Type B pancreatic cell (in vitro differentiated cells): ENCODE data around the gene SNX10. TPM values are rescaled to one million over a fixed set of nuclear protein-coding genes. Genes with fewer than 3 reads are reported as not detected.
A peak's percentile ranks its signal among the peaks of the same experiment; 100 is the strongest.

Source experiments
- DNase-seq: peaks from one replicate; pipeline ENCODE4 v3.0.0; 2021; ENCODE audit warnings: mixed read lengths; ENCODE audit not compliant: unreplicated experiment; ENCODE audit errors: extremely low spot score
- H3K27ac Mint-ChIP-seq: 2 replicates; pipeline ENCODE4 v1.8.0; 2021; ENCODE audit warnings: mild to moderate bottlenecking, mixed read lengths
- H3K27me3 Mint-ChIP-seq: 2 replicates; pipeline ENCODE4 v1.8.0; 2021; ENCODE audit warnings: mixed read lengths
- H3K36me3 Mint-ChIP-seq: 2 replicates; pipeline ENCODE4 v1.8.0; 2021; ENCODE audit warnings: mixed read lengths
- H3K4me1 Mint-ChIP-seq: one replicate; pipeline ENCODE4 v1.8.0; 2021; ENCODE audit warnings: mixed read lengths; ENCODE audit not compliant: unreplicated experiment
- H3K4me3 Mint-ChIP-seq: 2 replicates; pipeline ENCODE4 v1.8.0; 2021; ENCODE audit warnings: mild to moderate bottlenecking, mixed read lengths
- H3K9me3 Mint-ChIP-seq: 2 replicates; pipeline ENCODE4 v1.8.0; 2021; ENCODE audit warnings: mixed read lengths
- CTCF ChIP-seq: fragments of 200-600 bp; sonication (generic); conservative IDR thresholded peaks from 2 replicates; pipeline ENCODE4 v1.5.0; 2021; ENCODE audit warnings: antibody characterized with exemption, mild to moderate bottlenecking
- total RNA-seq: library from RNA; stranded (reverse); gene quantifications from 2 replicates; pipeline ENCODE4 v1.2.1, GENCODE V29; 2021; ENCODE audit warnings: low replicate concordance

The SNX10 gene
- total RNA-seq, 1 donor from 2014 or later = 2.8 TPM

GRCh38 chr7:26357799-26358151, 66.1 kb downstream of the SNX10 start:
- Mint-ChIP-seq H3K36me3 (no peaks in the 10 kb centered on the region), H3K4me3 (no peak overlapping the region), H3K27ac (no peak overlapping the region), H3K27me3 (no peaks in the 10 kb centered on the region), H3K9me3 (no peaks in the 10 kb centered on the region), H3K4me1 (no peaks in the 10 kb centered on the region)
- no peak for DNase-seq
- TF ChIP-seq CTCF = no peak

- Mint-ChIP-seq H3K9me3 (no peaks in the 10 kb centered on the region), H3K4me1 (peaks cover 9% of the 10 kb centered on the region), H3K4me3 (no peak overlapping the region), H3K27ac (no peak overlapping the region), H3K36me3 (no peaks in the 10 kb centered on the region), H3K27me3 (no peaks in the 10 kb centered on the region)
- no peak for TF ChIP-seq CTCF
- DNase-seq = no peak
Observed at GRCh38 chr7:26360650-26361049, 69.0 kb downstream of the SNX10 start.

- TF ChIP-seq CTCF = no peak
- H3K27me3 Mint-ChIP-seq = no peaks in the 10 kb centered on the region
- DNase-seq = no peak
- no peak overlapping the region for H3K4me3 Mint-ChIP-seq
- H3K4me1 Mint-ChIP-seq = peaks cover 9% of the 10 kb centered on the region
- H3K9me3 Mint-ChIP-seq = no peaks in the 10 kb centered on the region
- H3K36me3 Mint-ChIP-seq = no peaks in the 10 kb centered on the region
- H3K27ac Mint-ChIP-seq = no peak overlapping the region
Observed at GRCh38 chr7:26361637-26362036, 70.0 kb downstream of the SNX10 start.

- no peak overlapping the region for H3K4me3 Mint-ChIP-seq
- H3K9me3 Mint-ChIP-seq = no peaks in the 10 kb centered on the region
- H3K4me1 Mint-ChIP-seq = peaks cover 9% of the 10 kb centered on the region
- H3K27ac Mint-ChIP-seq = no peak overlapping the region
- no peak for DNase-seq
- H3K27me3 Mint-ChIP-seq = no peaks in the 10 kb centered on the region
- no peaks in the 10 kb centered on the region for H3K36me3 Mint-ChIP-seq
- TF ChIP-seq CTCF = no peak
Observed at GRCh38 chr7:26363465-26363864, 71.8 kb downstream of the SNX10 start.

GRCh38 chr7:26365077-26365900, 73.6 kb downstream of the SNX10 start:
- H3K9me3 Mint-ChIP-seq = no peaks in the 10 kb centered on the region
- DNase-seq = no peak
- H3K4me3 Mint-ChIP-seq = no peak overlapping the region
- peak overlapping the region; percentile 35 for H3K27ac Mint-ChIP-seq
- TF ChIP-seq CTCF = peak; percentile 92
- H3K4me1 Mint-ChIP-seq = peaks cover 16% of the 10 kb centered on the region
- no peaks in the 10 kb centered on the region for H3K36me3 Mint-ChIP-seq
- no peaks in the 10 kb centered on the region for H3K27me3 Mint-ChIP-seq
